H9 (cell line): ENCODE data around the gene FRY. TPM values are rescaled to one million over a fixed set of nuclear protein-coding genes. Genes with fewer than 3 reads are reported as not detected.

Experiments
- DNase-seq: peaks from one replicate; pipeline ENCODE4 v3.0.0-alpha.2; 2017
- H2AFZ ChIP-seq: one replicate; pipeline ENCODE4 v1.6.1; 2013; ENCODE audit warnings: mild to moderate bottlenecking, low read length, control low read depth, moderate library complexity
- H2AK5ac ChIP-seq: 2 replicates; pipeline ENCODE4 v1.6.1; 2013; ENCODE audit warnings: low read length, control low read depth, mixed read lengths; ENCODE audit not compliant: insufficient read length
- H2BK120ac ChIP-seq: one replicate; pipeline ENCODE4 v1.6.1; 2013; ENCODE audit warnings: low read depth, mild to moderate bottlenecking, low read length, control low read depth, inconsistent platforms; ENCODE audit not compliant: poor library complexity, severe bottlenecking
- H2BK12ac ChIP-seq: 2 replicates; pipeline ENCODE4 v1.6.1; 2013; ENCODE audit warnings: low read length, control low read depth, mixed read lengths, low read depth; ENCODE audit not compliant: insufficient read length
- H2BK15ac ChIP-seq: 2 replicates; pipeline ENCODE4 v1.6.1; 2013; ENCODE audit warnings: low read depth, low read length, control low read depth
- H2BK20ac ChIP-seq: one replicate; pipeline ENCODE4 v1.6.1; 2013; ENCODE audit warnings: low read depth, mild to moderate bottlenecking, low read length, control low read depth, inconsistent platforms; ENCODE audit not compliant: poor library complexity, severe bottlenecking
- H2BK5ac ChIP-seq: 2 replicates; pipeline ENCODE4 v1.6.1; 2013; ENCODE audit warnings: low read length, control low read depth, mixed read lengths; ENCODE audit not compliant: insufficient read length
- H3K14ac ChIP-seq: 2 replicates; pipeline ENCODE4 v1.6.1; 2013; ENCODE audit warnings: low read length, control low read depth; ENCODE audit not compliant: insufficient read depth
- H3K18ac ChIP-seq: 2 replicates; pipeline ENCODE4 v1.6.1; 2013; ENCODE audit warnings: low read depth, mild to moderate bottlenecking, mixed read lengths, low read length, control low read depth; ENCODE audit not compliant: insufficient read length
- H3K23ac ChIP-seq: 2 replicates; pipeline ENCODE4 v1.6.1; 2013; ENCODE audit warnings: low read length, control low read depth, mixed read lengths, low read depth; ENCODE audit not compliant: insufficient read length
- H3K23me2 ChIP-seq: 2 replicates; pipeline ENCODE4 v1.6.1; 2013; ENCODE audit warnings: low read depth, mild to moderate bottlenecking, mixed read lengths, low read length, control low read depth; ENCODE audit not compliant: insufficient read length, poor library complexity, severe bottlenecking
- H3K27ac ChIP-seq: 2 replicates; pipeline ENCODE4 v1.5.1; 2013; ENCODE audit warnings: low read length, control low read depth, mixed read lengths, low read depth; ENCODE audit not compliant: insufficient read length
- H3K27me3 ChIP-seq: 2 replicates; pipeline ENCODE4 v1.6.1; 2013; ENCODE audit warnings: low read length, control low read depth, inconsistent platforms; ENCODE audit not compliant: insufficient read depth
- H3K4ac ChIP-seq: 2 replicates; pipeline ENCODE4 v1.6.1; 2013; ENCODE audit warnings: low read depth, mild to moderate bottlenecking, control low read depth, inconsistent platforms, low read length, moderate library complexity
- H3K4me1 ChIP-seq: 2 replicates; pipeline ENCODE4 v1.6.1; 2013; ENCODE audit warnings: low read length, control low read depth, inconsistent platforms; ENCODE audit not compliant: insufficient read depth
- H3K4me2 ChIP-seq: 2 replicates; pipeline ENCODE4 v1.6.1; 2013; ENCODE audit warnings: low read length, control low read depth, mixed read lengths; ENCODE audit not compliant: insufficient read length, insufficient read depth
- H3K56ac ChIP-seq: 2 replicates; pipeline ENCODE4 v1.6.1; 2013; ENCODE audit warnings: low read depth, mild to moderate bottlenecking, mixed read lengths, low read length, control low read depth; ENCODE audit not compliant: insufficient read length
- H3K79me1 ChIP-seq: 2 replicates; pipeline ENCODE4 v1.6.1; 2013; ENCODE audit warnings: low read depth, mild to moderate bottlenecking, moderate library complexity, low read length, control low read depth, inconsistent platforms; ENCODE audit not compliant: insufficient read depth, poor library complexity, severe bottlenecking
- H3K79me2 ChIP-seq: 2 replicates; pipeline ENCODE4 v1.6.1; 2013; ENCODE audit warnings: low read length, control low read depth, inconsistent platforms; ENCODE audit not compliant: insufficient read depth
- H3K9ac ChIP-seq: 2 replicates; pipeline ENCODE4 v1.6.1; 2013; ENCODE audit warnings: low read length, control low read depth, mixed read lengths; ENCODE audit not compliant: insufficient read length; ENCODE audit errors: extremely low read depth
- H3K9me3 ChIP-seq: one replicate; pipeline ENCODE4 v1.6.1; 2013; ENCODE audit warnings: low read depth, low read length, inconsistent platforms; ENCODE audit not compliant: control insufficient read depth
- H3T11ph ChIP-seq: one replicate; pipeline ENCODE4 v1.6.1; 2013; ENCODE audit warnings: mild to moderate bottlenecking, low read length, control low read depth, inconsistent platforms
- H4K20me1 ChIP-seq: one replicate; pipeline ENCODE4 v1.6.1; 2013; ENCODE audit not compliant: control insufficient read depth, insufficient read length, insufficient read depth
- H4K5ac ChIP-seq: 2 replicates; pipeline ENCODE4 v1.6.1; 2013; ENCODE audit warnings: low read depth, mild to moderate bottlenecking, mixed read lengths, low read length, control low read depth; ENCODE audit not compliant: insufficient read length
- H4K8ac ChIP-seq: replicated peaks from 2 replicates; pipeline ENCODE4 v1.6.1; 2013; ENCODE audit warnings: low read length, control low read depth, mixed read lengths, low read depth; ENCODE audit not compliant: insufficient read length
- H4K91ac ChIP-seq: 2 replicates; pipeline ENCODE4 v1.6.1; 2013; ENCODE audit warnings: low read depth, mild to moderate bottlenecking, moderate library complexity, mixed read lengths, low read length, control low read depth; ENCODE audit not compliant: insufficient read length
- H3K27ac Mint-ChIP-seq, 3 experiments: 2 replicates in 2 of 3; 3 replicates in 1 of 3; pipeline ENCODE4 v1.8.0; 2020 to 2021; ENCODE audit warnings: mixed read lengths in 3 of 3, mild to moderate bottlenecking in 1 of 3, moderate library complexity in 1 of 3
- H3K27me3 Mint-ChIP-seq: 2 replicates; pipeline ENCODE4 v1.8.0; 2021; ENCODE audit warnings: low read depth, mild to moderate bottlenecking, moderate library complexity, mixed read lengths
- H3K36me3 Mint-ChIP-seq, 3 experiments: 2 replicates in 2 of 3; 3 replicates in 1 of 3; pipeline ENCODE4 v1.8.0; 2020 to 2021; ENCODE audit warnings: low read depth in 3 of 3, mixed read lengths in 3 of 3; ENCODE audit not compliant: insufficient read depth in 1 of 3
- H3K4me1 Mint-ChIP-seq, 2 experiments: 2 replicates each; pipeline ENCODE4 v1.8.0; 2020; ENCODE audit warnings: mixed read lengths in 2 of 2
- H3K4me3 Mint-ChIP-seq, 2 experiments: 2 replicates in 1 of 2; 3 replicates in 1 of 2; pipeline ENCODE4 v1.8.0; 2020 to 2021; ENCODE audit warnings: mild to moderate bottlenecking in 2 of 2, mixed read lengths in 2 of 2, moderate library complexity in 1 of 2
- H3K9me3 Mint-ChIP-seq, 2 experiments: 2 replicates in 1 of 2; 3 replicates in 1 of 2; pipeline ENCODE4 v1.8.0; 2020; ENCODE audit warnings: mild to moderate bottlenecking in 2 of 2, mixed read lengths in 2 of 2, moderate library complexity in 1 of 2
- CTCF ChIP-seq: fragments of 200-600 bp; sonication (generic); conservative IDR thresholded peaks from 3 replicates; pipeline ENCODE4 v1.8.0; 2021; ENCODE audit warnings: antibody characterized with exemption, mild to moderate bottlenecking
- WGBS: extraction: QIAGEN DNeasy Blood & Tissue Kit; methylation state at CpG from one replicate; pipeline ENCODE4 v1.1.7; 2013; ENCODE audit warnings: missing lambda C conversion rate, low lambda C conversion rate, mixed read lengths; ENCODE audit not compliant: insufficient read length; ENCODE audit errors: extremely low coverage; 5-methylcytosine and 5-hydroxymethylcytosine counted together
- total RNA-seq: library from RNA; stranded (reverse); gene quantifications from 2 replicates; pipeline ENCODE4 v1.2.1, GENCODE V29; 2021

Gene FRY
- total RNA-seq, 1 experiment from 2014 or later: 5.2 TPM

GRCh38 chr13:32107973-32108372 lies 76.4 kb downstream of the FRY start:
- H2BK20ac ChIP-seq: no peak overlapping the region
- no peak overlapping the region for H2BK5ac ChIP-seq
- no peaks in the 10 kb centered on the region for H4K20me1 ChIP-seq
- no peak overlapping the region for H2AFZ ChIP-seq
- no peak for TF ChIP-seq CTCF
- Mint-ChIP-seq H3K9me3 (no peaks in the 10 kb centered on the region; a peak in 2 of 5 replicates), H3K4me3 (no peak overlapping the region), H3K27ac (no peak overlapping the region), H3K27me3 (no peaks in the 10 kb centered on the region), H3K4me1 (no peaks in the 10 kb centered on the region), H3K36me3 (peaks cover 0 to 1% (median 0%) of the 10 kb centered on the region in 3 experiments; a peak in 3 of 7 replicates)
- H3K14ac ChIP-seq: no peak overlapping the region
- H3K4me2 ChIP-seq: no peak overlapping the region
- H3K18ac ChIP-seq: no peak overlapping the region
- no peak overlapping the region for H4K5ac ChIP-seq
- no peak overlapping the region for H3K9ac ChIP-seq
- H2BK12ac ChIP-seq: no peak overlapping the region
- H4K91ac ChIP-seq: no peak overlapping the region
- no peak overlapping the region for H4K8ac ChIP-seq
- H3K4ac ChIP-seq: no peak overlapping the region
- no peak overlapping the region for H3K23ac ChIP-seq
- H3K27me3 ChIP-seq: no peaks in the 10 kb centered on the region
- H3T11ph ChIP-seq: no peak overlapping the region
- H3K79me1 ChIP-seq: no peaks in the 10 kb centered on the region
- H2BK15ac ChIP-seq: no peak overlapping the region
- no peaks in the 10 kb centered on the region for H3K9me3 ChIP-seq
- no peak for DNase-seq
- no peaks in the 10 kb centered on the region for H3K23me2 ChIP-seq
- H3K27ac ChIP-seq: no peak overlapping the region
- no peaks in the 10 kb centered on the region for H3K4me1 ChIP-seq
- WGBS: no CpG with 5 or more reads among the region's 2 CpGs
- H2BK120ac ChIP-seq: no peak overlapping the region
- H2AK5ac ChIP-seq: no peak overlapping the region
- no peaks in the 10 kb centered on the region for H3K79me2 ChIP-seq
- no peak overlapping the region for H3K56ac ChIP-seq
